Cardiac muscle cell (in vitro differentiated cells and primary cell): ENCODE results near the gene NUDT22. TPM values are rescaled to one million over a fixed set of nuclear protein-coding genes. Genes with fewer than 3 reads are reported as not detected.

Source experiments
- DNase-seq, 2 donors: peaks; one replicate each; pipeline versions ENCODE4 v3.0.0 to v3.0.0-alpha.2; 2010 to 2017; ENCODE audit warnings: low read depth in 1 of 2, low spot score in 1 of 2
- H3K27ac ChIP-seq: fragments of 200-600 bp; sonication (generic); 2 replicates; pipeline ENCODE4 v1.5.1; 2016
- H3K27me3 ChIP-seq: fragments of 200-600 bp; sonication (generic); 2 replicates; pipeline ENCODE4 v1.6.0; 2016; ENCODE audit warnings: control low read depth
- H3K36me3 ChIP-seq: fragments of 200-600 bp; sonication (generic); 2 replicates; pipeline ENCODE4 v1.5.1; 2016; ENCODE audit warnings: control low read depth
- H3K4me1 ChIP-seq: fragments of 200-600 bp; sonication (generic); 2 replicates; pipeline ENCODE4 v1.8.1; 2017; ENCODE audit warnings: low read depth, mild to moderate bottlenecking, mixed run types
- H3K4me3 ChIP-seq: fragments of 200-600 bp; sonication (generic); 2 replicates; pipeline ENCODE4 v1.5.1; 2016; ENCODE audit warnings: mild to moderate bottlenecking
- H3K9me3 ChIP-seq: fragments of 200-600 bp; sonication (generic); 2 replicates; pipeline ENCODE4 v1.5.1; 2017; ENCODE audit warnings: low read depth, mild to moderate bottlenecking, control low read depth
- CTCF ChIP-seq: IDR thresholded peaks from 2 replicates; pipeline ENCODE4 v1.5.1; 2012; ENCODE audit warnings: low read depth, mild to moderate bottlenecking, low read length
- polyA plus RNA-seq: library from polyadenylated mRNA; unstranded; fragments of >200 nt; fragmentation: Nextera tagmentation; extraction: Ambion mirVana; gene quantifications from 2 replicates; pipeline ENCODE4 v1.2.1, GENCODE V29; 2016
- total RNA-seq: library from RNA; depleted of rRNA; stranded (reverse); fragments of >200 nt; gene quantifications from 2 replicates; pipeline ENCODE4 v1.2.3, GENCODE V29; 2016

The NUDT22 gene
- total and polyA plus RNA-seq, 2 experiments from 2014 or later: 76.0 to 90.6 TPM

GRCh38 chr11:64230985-64231365, 4.9 kb downstream of the NUDT22 start:
- H3K27ac ChIP-seq: peak overlapping the region; percentile 61
- no peaks in the 10 kb centered on the region for H3K27me3 ChIP-seq
- H3K36me3 ChIP-seq: no peaks in the 10 kb centered on the region
- no peaks in the 10 kb centered on the region for H3K9me3 ChIP-seq
- peak overlapping the region; percentile 50 for H3K4me3 ChIP-seq
- H3K4me1 ChIP-seq: peaks cover 17% of the 10 kb centered on the region
- DNase-seq: no peak
- TF ChIP-seq CTCF: no peak

- Histone ChIP-seq H3K27me3 (no peaks in the 10 kb centered on the region), H3K9me3 (no peaks in the 10 kb centered on the region), H3K4me3 (peak overlapping the region; percentile 50), H3K36me3 (no peaks in the 10 kb centered on the region), H3K27ac (no peak overlapping the region), H3K4me1 (peaks cover 17% of the 10 kb centered on the region)
- TF ChIP-seq CTCF: no peak
- no peak for DNase-seq
These were observed 5.5 kb downstream of the NUDT22 start for GRCh38 chr11:64231546-64231945.

GRCh38 chr11:64232182-64232966, 6.3 kb downstream of the NUDT22 start:
- Histone ChIP-seq H3K4me1 (peaks cover 11% of the 10 kb centered on the region), H3K9me3 (no peaks in the 10 kb centered on the region), H3K36me3 (no peaks in the 10 kb centered on the region), H3K27ac (no peak overlapping the region), H3K27me3 (no peaks in the 10 kb centered on the region), H3K4me3 (no peak overlapping the region)
- TF ChIP-seq CTCF: no peak
- DNase-seq: no peak

- no peak for TF ChIP-seq CTCF
- H3K27ac ChIP-seq: no peak overlapping the region
- peaks cover 11% of the 10 kb centered on the region for H3K4me1 ChIP-seq
- H3K27me3 ChIP-seq: no peaks in the 10 kb centered on the region
- no peak overlapping the region for H3K4me3 ChIP-seq
- DNase-seq: no peak
- no peaks in the 10 kb centered on the region for H3K36me3 ChIP-seq
- no peaks in the 10 kb centered on the region for H3K9me3 ChIP-seq
These were observed 6.9 kb downstream of the NUDT22 start for GRCh38 chr11:64232967-64233315.

- peak; percentile 64 to 81 for DNase-seq
- peaks cover 3% of the 10 kb centered on the region for H3K36me3 ChIP-seq
- no peak for TF ChIP-seq CTCF
- no peaks in the 10 kb centered on the region for H3K9me3 ChIP-seq
- peaks cover 11% of the 10 kb centered on the region for H3K4me1 ChIP-seq
- peak within 1 kb of the TSS; percentile 62 for H3K4me3 ChIP-seq
- H3K27me3 ChIP-seq: no peaks in the 10 kb centered on the region
- peak within 1 kb of the TSS; percentile 25 for H3K27ac ChIP-seq
These were observed 8.0 kb downstream of the NUDT22 start, which contains the start of gene VEGFB for GRCh38 chr11:64233913-64234586. Gene VEGFB, plus strand, starts transcription at chr11:64234584. Its CDS starts 250 bp downstream, at chr11:64234834.
